ENCODE data around the gene MPDU1. TPM values are rescaled to one million over a fixed set of nuclear protein-coding genes. Genes with fewer than 3 reads are reported as not detected.

MPDU1 gene
- total RNA-seq, 4 donors from 2014 or later, result 26.0 to 50.4 (median 31.5) TPM

DNA sequence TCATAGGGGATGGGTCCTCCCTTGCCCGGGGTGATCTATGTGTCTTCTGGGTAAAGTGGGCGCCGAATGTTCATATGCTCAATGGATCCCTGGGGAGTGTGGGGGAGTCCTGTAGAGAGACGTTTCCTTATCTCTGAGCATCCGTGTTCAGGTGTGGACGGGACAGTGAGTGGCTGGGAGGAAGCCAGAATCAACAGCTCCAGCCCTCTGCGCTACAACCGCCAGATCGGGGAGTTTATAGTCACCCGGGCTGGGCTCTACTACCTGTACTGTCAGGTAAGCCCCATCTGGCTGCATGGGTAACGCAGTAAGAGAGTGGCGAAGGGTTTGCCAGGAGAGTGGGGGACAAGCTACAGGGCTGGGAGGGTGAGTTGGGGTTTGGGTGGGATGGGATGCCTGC is 27.0 kb upstream of the MPDU1 start:
- TF ChIP-seq EP300 (IDR thresholded peaks at IDR 0.05) (no peak), POLR2A (IDR thresholded peaks at IDR 0.05; ENCODE audit: low read depth) (no peak), POLR2AphosphoS5 (IDR thresholded peaks at IDR 0.05) (no peak)
- TF ChIP-seq, protein P1, sequence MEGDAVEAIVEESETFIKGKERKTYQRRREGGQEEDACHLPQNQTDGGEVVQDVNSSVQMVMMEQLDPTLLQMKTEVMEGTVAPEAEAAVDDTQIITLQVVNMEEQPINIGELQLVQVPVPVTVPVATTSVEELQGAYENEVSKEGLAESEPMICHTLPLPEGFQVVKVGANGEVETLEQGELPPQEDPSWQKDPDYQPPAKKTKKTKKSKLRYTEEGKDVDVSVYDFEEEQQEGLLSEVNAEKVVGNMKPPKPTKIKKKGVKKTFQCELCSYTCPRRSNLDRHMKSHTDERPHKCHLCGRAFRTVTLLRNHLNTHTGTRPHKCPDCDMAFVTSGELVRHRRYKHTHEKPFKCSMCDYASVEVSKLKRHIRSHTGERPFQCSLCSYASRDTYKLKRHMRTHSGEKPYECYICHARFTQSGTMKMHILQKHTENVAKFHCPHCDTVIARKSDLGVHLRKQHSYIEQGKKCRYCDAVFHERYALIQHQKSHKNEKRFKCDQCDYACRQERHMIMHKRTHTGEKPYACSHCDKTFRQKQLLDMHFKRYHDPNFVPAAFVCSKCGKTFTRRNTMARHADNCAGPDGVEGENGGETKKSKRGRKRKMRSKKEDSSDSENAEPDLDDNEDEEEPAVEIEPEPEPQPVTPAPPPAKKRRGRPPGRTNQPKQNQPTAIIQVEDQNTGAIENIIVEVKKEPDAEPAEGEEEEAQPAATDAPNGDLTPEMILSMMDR (IDR thresholded peaks at IDR 0.05), result no peak
- intact Hi-C loops (cut with DNase I), result loop anchor here (5.0 to 10.0 kb wide), 2 partner anchors 119 to 302 kb away; partner anchors contain the start of genes CTDNEP1, ELP5, FGF11 and TMEM102
- H3K4me1 ChIP-seq, result peaks cover 38 to 47% (median 42%) of the 10 kb centered on the region in 4 donors

DNA sequence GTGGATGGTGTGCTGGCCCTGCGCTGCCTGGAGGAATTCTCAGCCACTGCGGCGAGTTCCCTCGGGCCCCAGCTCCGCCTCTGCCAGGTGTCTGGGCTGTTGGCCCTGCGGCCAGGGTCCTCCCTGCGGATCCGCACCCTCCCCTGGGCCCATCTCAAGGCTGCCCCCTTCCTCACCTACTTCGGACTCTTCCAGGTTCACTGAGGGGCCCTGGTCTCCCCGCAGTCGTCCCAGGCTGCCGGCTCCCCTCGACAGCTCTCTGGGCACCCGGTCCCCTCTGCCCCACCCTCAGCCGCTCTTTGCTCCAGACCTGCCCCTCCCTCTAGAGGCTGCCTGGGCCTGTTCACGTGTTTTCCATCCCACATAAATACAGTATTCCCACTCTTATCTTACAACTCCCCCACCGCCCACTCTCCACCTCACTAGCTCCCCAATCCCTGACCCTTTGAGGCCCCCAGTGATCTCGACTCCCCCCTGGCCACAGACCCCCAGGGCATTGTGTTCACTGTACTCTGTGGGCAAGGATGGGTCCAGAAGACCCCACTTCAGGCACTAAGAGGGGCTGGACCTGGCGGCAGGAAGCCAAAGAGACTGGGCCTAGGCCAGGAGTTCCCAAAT is 26.4 kb upstream of the MPDU1 start:
- peaks cover 38 to 50% (median 44%) of the 10 kb centered on the region in 4 donors for H3K4me1 ChIP-seq
- no peaks in the 10 kb centered on the region for H3K9me3 ChIP-seq
- peak overlapping the region; percentile 89 to 99 (median 93) for H3K27ac ChIP-seq (replicated peaks in 1 of 4)
- intact Hi-C loops (cut with DNase I), result loop anchor here (5.0 to 10.0 kb wide), 2 partner anchors 120 to 302 kb away; partner anchors contain the start of genes CTDNEP1, ELP5, FGF11 and TMEM102
- no peak for DNase-seq (ENCODE audit: extremely low spot score)
- 62% methylated on average over 18 of the region's 19 CpGs for WGBS
- peak overlapping the region in 2 of 4 donors; percentile 74 to 96 for H3K4me3 ChIP-seq
- no peaks in the 10 kb centered on the region for H3K27me3 ChIP-seq
- H3K36me3 ChIP-seq, result peaks cover 0 to 12% (median 9%) of the 10 kb centered on the region in 4 donors
- TF ChIP-seq POLR2AphosphoS5 (IDR thresholded peaks at IDR 0.05), result no peak
- no peak for TF ChIP-seq EP300 (IDR thresholded peaks at IDR 0.05)
- TF ChIP-seq, protein P1 (IDR thresholded peaks at IDR 0.05), result no peak
- TF ChIP-seq POLR2A (IDR thresholded peaks at IDR 0.05; ENCODE audit: low read depth), result no peak

More for the DNA sequence above, 27.0 kb upstream of the MPDU1 start:
- Histone ChIP-seq H3K4me3 (no peak overlapping the region), H3K27ac (replicated peaks in 1 of 4) (peak overlapping the region; percentile 89 to 99 (median 93)), H3K9me3 (no peaks in the 10 kb centered on the region), H3K27me3 (no peaks in the 10 kb centered on the region), H3K36me3 (peaks cover 0 to 14% (median 9%) of the 10 kb centered on the region in 4 donors)
- DNase-seq (ENCODE audit: extremely low spot score), result no peak
- WGBS, result 89% methylated on average over 11 of the region's 12 CpGs

DNA sequence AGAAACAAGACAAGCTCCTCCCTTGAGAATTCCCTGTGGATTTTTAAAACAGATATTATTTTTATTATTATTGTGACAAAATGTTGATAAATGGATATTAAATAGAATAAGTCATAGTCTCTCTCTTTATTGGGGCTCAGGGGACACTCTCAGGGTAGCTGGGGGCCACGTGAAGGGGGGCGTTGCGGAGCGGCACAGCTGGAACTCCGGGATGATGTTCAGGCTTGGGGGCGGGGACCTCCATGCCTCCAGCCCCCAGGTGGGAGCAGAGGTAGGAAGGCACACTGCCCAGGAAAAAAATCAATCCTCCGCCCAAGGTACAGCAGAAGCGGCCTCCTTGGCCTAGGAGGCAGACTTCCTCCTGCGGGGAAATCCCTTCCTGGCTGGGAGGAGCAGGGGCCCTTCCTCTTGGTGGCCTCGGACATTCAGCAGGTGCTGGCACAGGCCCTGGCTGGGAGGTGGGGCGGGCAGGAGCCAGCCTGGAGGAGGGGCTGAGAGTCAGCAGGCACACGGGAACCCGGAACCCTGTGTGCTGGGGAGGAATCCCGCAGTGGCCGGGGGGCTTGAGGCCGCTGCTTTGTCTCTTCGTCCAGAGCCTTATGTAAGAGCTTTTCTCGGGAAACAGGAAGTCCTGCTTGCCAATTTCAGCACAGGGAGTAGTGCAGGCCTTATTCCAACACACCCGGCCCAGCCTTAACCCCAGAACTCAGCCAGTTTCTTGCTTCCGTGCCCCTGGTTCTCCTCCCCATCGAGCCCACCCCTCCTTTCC is 25.7 kb upstream of the MPDU1 start:
- intact Hi-C loops (cut with DNase I), result loop anchor here (2.0 to 10.0 kb wide), 4 partner anchors 43 to 303 kb away; partner anchors contain the start of genes CTDNEP1, ELP5, FGF11 and POLR2A
- peak; percentile 96 for DNase-seq (ENCODE audit: extremely low spot score)

DNA sequence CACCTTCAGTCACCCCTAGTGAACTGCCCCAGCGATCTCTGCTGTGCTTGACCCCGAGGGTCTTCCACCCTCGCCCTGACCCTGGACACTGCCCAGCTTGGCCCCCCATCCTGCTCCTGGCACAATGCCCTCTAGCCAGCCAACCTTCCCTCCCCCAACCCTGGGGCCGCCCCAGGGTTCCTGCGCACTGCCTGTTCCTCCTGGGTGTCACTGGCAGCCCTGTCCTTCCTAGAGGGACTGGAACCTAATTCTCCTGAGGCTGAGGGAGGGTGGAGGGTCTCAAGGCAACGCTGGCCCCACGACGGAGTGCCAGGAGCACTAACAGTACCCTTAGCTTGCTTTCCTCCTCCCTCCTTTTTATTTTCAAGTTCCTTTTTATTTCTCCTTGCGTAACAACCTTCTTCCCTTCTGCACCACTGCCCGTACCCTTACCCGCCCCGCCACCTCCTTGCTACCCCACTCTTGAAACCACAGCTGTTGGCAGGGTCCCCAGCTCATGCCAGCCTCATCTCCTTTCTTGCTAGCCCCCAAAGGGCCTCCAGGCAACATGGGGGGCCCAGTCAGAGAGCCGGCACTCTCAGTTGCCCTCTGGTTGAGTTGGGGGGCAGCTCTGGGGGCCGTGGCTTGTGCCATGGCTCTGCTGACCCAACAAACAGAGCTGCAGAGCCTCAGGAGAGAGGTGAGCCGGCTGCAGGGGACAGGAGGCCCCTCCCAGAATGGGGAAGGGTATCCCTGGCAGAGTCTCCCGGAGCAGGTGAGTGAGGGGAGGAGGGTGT is 24.9 kb upstream of the MPDU1 start, which contains the start of gene TNFSF13:
Gene TNFSF13 (plus strand): TSS at position 207 of the 776 bp plus-strand sequence. CDS start 290 bp downstream, at position 497.
- WGBS, result 37% methylated on average over 16 of the region's 16 CpGs
- peaks cover 0 to 16% (median 12%) of the 10 kb centered on the region in 4 donors for H3K36me3 ChIP-seq
- intact Hi-C loops (cut with DNase I), result loop anchor here (2.0 to 10.0 kb wide), 4 partner anchors 44 to 304 kb away; partner anchors contain the start of genes CTDNEP1, ELP5, FGF11 and POLR2A
- no peak for DNase-seq (ENCODE audit: extremely low spot score)
- H3K4me3 ChIP-seq, result peak within 1 kb of the TSS; percentile 74 to 96 (median 88)
- no peak for TF ChIP-seq POLR2AphosphoS5 (IDR thresholded peaks at IDR 0.05)
- H3K27me3 ChIP-seq, result no peaks in the 10 kb centered on the region
- no peaks in the 10 kb centered on the region for H3K9me3 ChIP-seq
- peaks cover 52 to 65% (median 59%) of the 10 kb centered on the region in 4 donors for H3K4me1 ChIP-seq
- peak within 1 kb of the TSS; percentile 89 to 99 (median 93) for H3K27ac ChIP-seq (replicated peaks in 1 of 4)

More for the DNA sequence above, 25.7 kb upstream of the MPDU1 start:
- Histone ChIP-seq H3K36me3 (peaks cover 0 to 13% (median 9%) of the 10 kb centered on the region in 4 donors), H3K27ac (replicated peaks in 1 of 4) (peak overlapping the region; percentile 89 to 99 (median 93)), H3K27me3 (no peaks in the 10 kb centered on the region), H3K9me3 (no peaks in the 10 kb centered on the region), H3K4me3 (peak overlapping the region; percentile 74 to 96 (median 88)), H3K4me1 (peaks cover 45 to 57% (median 51%) of the 10 kb centered on the region in 4 donors)
- peak; percentile 86 to 90 for TF ChIP-seq POLR2AphosphoS5 (IDR thresholded peaks at IDR 0.05)
- TF ChIP-seq, protein P1 (IDR thresholded peaks at IDR 0.05), result no peak
- no peak for TF ChIP-seq EP300 (IDR thresholded peaks at IDR 0.05)
- no peak for TF ChIP-seq POLR2A (IDR thresholded peaks at IDR 0.05; ENCODE audit: low read depth)
- WGBS, result 13% methylated on average over 18 of the region's 21 CpGs

Measured in esophagus muscularis mucosa (tissue), 4 donors.